K562 (cell line): ENCODE results near the gene PDLIM7. TPM values are rescaled to one million over a fixed set of nuclear protein-coding genes. Genes with fewer than 3 reads are reported as not detected.

Experiments used
- CCNT2 ChIP-seq: IDR thresholded peaks from 2 replicates; pipeline ENCODE4 v1.6.1; 2011; ENCODE audit warnings: borderline replicate concordance, low read depth, mild to moderate bottlenecking, moderate library complexity, mixed read lengths, low read length; ENCODE audit not compliant: insufficient read length; ENCODE audit errors: extremely low read depth
- HNRNPK ChIP-seq: fragments of 200-400 bp; formaldehyde crosslinking; IDR thresholded peaks from one replicate; pipeline ENCODE4 v1.6.1; 2018; ENCODE audit warnings: mild to moderate bottlenecking, low read depth, low read length; ENCODE audit not compliant: poor library complexity, severe bottlenecking
- KAT2B ChIP-seq: IDR thresholded peaks from one replicate; pipeline ENCODE4 v1.6.1; 2012; ENCODE audit warnings: low read depth, mild to moderate bottlenecking, control low read depth, inconsistent platforms, low read length, moderate library complexity
- NR2C1 ChIP-seq, 2 experiments: fragments of 450-650 bp; IDR thresholded peaks; 2 replicates each; pipeline ENCODE4 v1.6.1; 2017; ENCODE audit warnings: mild to moderate bottlenecking in 2 of 2, antibody characterized with exemption in 1 of 2, inconsistent platforms in 1 of 2, missing compliant biosample characterization in 1 of 2, missing genetic modification characterization in 1 of 2
- ZNF12 ChIP-seq: sonication (generic); formaldehyde crosslinking; IDR thresholded peaks from 2 replicates; pipeline ENCODE4 v1.4.0; 2020; ENCODE audit warnings: mild to moderate bottlenecking, missing genetic modification reagents
- ZNF143 ChIP-seq: sonication (generic); formaldehyde crosslinking; IDR thresholded peaks from 2 replicates; pipeline ENCODE4 v1.9.0; 2022; ENCODE audit warnings: mild to moderate bottlenecking, missing genetic modification reagents
- ZNF586 ChIP-seq: fragments of 450-650 bp; formaldehyde crosslinking; conservative IDR thresholded peaks from 2 replicates; pipeline ENCODE4 v1.4.0; 2020; ENCODE audit warnings: mild to moderate bottlenecking, moderate library complexity
- polyA plus RNA-seq, 8 experiments: library from polyadenylated mRNA; depleted of rRNA in 4 of 8; stranded (reverse) in 5 of 8; unstranded in 3 of 8; fragments of >200 nt; fragmentation: Nextera tagmentation in 2 of 8; fragmentation: Illumina TruSeq in 1 of 8; extraction: Ambion mirVana in 2 of 8; extraction: Trizol in 1 of 8; gene quantifications; 2 replicates each; pipeline versions ENCODE4 v1.2.1 to v1.2.3, GENCODE V29; 2011 to 2014; ENCODE audit warnings: inconsistent platforms in 1 of 8, missing spikeins in 1 of 8
- total RNA-seq, 7 experiments: library from RNA; depleted of rRNA in 6 of 7; stranded (reverse); fragments of >200 nt in 6 of 7; fragmentation: Illumina TruSeq in 2 of 7; extraction: Trizol in 2 of 7; gene quantifications; 2 replicates each; pipeline versions ENCODE4 v1.2.1 to v1.2.3, GENCODE V29; 2011 to 2021; ENCODE audit warnings: low replicate concordance in 1 of 7
- TF ChIP-seq, protein P1 (sequence below): fragments of 250-450 bp; sonication (Bioruptor Pico); IDR thresholded peaks from 2 replicates; pipeline ENCODE4 v1.8.0; 2022; ENCODE audit warnings: moderate library complexity, mild to moderate bottlenecking, inconsistent platforms
- TF ChIP-seq, protein P2 (sequence below): fragments of 200-600 bp; sonication (generic); IDR thresholded peaks from one replicate; pipeline ENCODE4 v1.6.1; 2012; ENCODE audit warnings: mild to moderate bottlenecking, low read depth, low read length, inconsistent platforms
- TF ChIP-seq, protein P3 (sequence below): fragments of 250-450 bp; sonication (Bioruptor Pico); IDR thresholded peaks from 2 replicates; pipeline ENCODE4 v1.8.0; 2022; ENCODE audit warnings: moderate library complexity, mild to moderate bottlenecking, inconsistent platforms
- TF ChIP-seq, protein P4 (sequence below): fragments of 250-450 bp; sonication (Bioruptor Pico); IDR thresholded peaks from 2 replicates; pipeline ENCODE4 v1.5.0; 2020; ENCODE audit warnings: mild to moderate bottlenecking

The PDLIM7 gene
- total and polyA plus RNA-seq, 9 of the 15 experiments (the other 6 are each of a cell fraction or from before 2014, with no cell fraction given): 2.1 to 124 (median 32.6) TPM

GRCh38 chr5:177455661-177456590, 41.5 kb downstream of the PDLIM7 start (continued):
- TF ChIP-seq, protein P1, sequence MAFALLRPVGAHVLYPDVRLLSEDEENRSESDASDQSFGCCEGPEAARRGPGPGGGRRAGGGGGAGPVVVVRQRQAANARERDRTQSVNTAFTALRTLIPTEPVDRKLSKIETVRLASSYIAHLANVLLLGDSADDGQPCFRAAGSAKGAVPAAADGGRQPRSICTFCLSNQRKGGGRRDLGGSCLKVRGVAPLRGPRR (CRISPR knock-in tag): no peak
- TF ChIP-seq CCNT2: no peak
- TF ChIP-seq NR2C1 (IDR thresholded peaks at IDR 0.05): no peak
- no peak for TF ChIP-seq NR2C1 (tag; IDR thresholded peaks at IDR 0.05)
- TF ChIP-seq ZNF12 (CRISPR knock-in tag): no peak
- no peak for TF ChIP-seq ZNF143 (CRISPR knock-in tag)
- TF ChIP-seq KAT2B: peak; percentile 67
- TF ChIP-seq HNRNPK: no peak
- TF ChIP-seq, protein P2, sequence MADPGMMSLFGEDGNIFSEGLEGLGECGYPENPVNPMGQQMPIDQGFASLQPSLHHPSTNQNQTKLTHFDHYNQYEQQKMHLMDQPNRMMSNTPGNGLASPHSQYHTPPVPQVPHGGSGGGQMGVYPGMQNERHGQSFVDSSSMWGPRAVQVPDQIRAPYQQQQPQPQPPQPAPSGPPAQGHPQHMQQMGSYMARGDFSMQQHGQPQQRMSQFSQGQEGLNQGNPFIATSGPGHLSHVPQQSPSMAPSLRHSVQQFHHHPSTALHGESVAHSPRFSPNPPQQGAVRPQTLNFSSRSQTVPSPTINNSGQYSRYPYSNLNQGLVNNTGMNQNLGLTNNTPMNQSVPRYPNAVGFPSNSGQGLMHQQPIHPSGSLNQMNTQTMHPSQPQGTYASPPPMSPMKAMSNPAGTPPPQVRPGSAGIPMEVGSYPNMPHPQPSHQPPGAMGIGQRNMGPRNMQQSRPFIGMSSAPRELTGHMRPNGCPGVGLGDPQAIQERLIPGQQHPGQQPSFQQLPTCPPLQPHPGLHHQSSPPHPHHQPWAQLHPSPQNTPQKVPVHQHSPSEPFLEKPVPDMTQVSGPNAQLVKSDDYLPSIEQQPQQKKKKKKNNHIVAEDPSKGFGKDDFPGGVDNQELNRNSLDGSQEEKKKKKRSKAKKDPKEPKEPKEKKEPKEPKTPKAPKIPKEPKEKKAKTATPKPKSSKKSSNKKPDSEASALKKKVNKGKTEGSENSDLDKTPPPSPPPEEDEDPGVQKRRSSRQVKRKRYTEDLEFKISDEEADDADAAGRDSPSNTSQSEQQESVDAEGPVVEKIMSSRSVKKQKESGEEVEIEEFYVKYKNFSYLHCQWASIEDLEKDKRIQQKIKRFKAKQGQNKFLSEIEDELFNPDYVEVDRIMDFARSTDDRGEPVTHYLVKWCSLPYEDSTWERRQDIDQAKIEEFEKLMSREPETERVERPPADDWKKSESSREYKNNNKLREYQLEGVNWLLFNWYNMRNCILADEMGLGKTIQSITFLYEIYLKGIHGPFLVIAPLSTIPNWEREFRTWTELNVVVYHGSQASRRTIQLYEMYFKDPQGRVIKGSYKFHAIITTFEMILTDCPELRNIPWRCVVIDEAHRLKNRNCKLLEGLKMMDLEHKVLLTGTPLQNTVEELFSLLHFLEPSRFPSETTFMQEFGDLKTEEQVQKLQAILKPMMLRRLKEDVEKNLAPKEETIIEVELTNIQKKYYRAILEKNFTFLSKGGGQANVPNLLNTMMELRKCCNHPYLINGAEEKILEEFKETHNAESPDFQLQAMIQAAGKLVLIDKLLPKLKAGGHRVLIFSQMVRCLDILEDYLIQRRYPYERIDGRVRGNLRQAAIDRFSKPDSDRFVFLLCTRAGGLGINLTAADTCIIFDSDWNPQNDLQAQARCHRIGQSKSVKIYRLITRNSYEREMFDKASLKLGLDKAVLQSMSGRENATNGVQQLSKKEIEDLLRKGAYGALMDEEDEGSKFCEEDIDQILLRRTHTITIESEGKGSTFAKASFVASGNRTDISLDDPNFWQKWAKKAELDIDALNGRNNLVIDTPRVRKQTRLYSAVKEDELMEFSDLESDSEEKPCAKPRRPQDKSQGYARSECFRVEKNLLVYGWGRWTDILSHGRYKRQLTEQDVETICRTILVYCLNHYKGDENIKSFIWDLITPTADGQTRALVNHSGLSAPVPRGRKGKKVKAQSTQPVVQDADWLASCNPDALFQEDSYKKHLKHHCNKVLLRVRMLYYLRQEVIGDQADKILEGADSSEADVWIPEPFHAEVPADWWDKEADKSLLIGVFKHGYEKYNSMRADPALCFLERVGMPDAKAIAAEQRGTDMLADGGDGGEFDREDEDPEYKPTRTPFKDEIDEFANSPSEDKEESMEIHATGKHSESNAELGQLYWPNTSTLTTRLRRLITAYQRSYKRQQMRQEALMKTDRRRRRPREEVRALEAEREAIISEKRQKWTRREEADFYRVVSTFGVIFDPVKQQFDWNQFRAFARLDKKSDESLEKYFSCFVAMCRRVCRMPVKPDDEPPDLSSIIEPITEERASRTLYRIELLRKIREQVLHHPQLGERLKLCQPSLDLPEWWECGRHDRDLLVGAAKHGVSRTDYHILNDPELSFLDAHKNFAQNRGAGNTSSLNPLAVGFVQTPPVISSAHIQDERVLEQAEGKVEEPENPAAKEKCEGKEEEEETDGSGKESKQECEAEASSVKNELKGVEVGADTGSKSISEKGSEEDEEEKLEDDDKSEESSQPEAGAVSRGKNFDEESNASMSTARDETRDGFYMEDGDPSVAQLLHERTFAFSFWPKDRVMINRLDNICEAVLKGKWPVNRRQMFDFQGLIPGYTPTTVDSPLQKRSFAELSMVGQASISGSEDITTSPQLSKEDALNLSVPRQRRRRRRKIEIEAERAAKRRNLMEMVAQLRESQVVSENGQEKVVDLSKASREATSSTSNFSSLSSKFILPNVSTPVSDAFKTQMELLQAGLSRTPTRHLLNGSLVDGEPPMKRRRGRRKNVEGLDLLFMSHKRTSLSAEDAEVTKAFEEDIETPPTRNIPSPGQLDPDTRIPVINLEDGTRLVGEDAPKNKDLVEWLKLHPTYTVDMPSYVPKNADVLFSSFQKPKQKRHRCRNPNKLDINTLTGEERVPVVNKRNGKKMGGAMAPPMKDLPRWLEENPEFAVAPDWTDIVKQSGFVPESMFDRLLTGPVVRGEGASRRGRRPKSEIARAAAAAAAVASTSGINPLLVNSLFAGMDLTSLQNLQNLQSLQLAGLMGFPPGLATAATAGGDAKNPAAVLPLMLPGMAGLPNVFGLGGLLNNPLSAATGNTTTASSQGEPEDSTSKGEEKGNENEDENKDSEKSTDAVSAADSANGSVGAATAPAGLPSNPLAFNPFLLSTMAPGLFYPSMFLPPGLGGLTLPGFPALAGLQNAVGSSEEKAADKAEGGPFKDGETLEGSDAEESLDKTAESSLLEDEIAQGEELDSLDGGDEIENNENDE: no peak
- TF ChIP-seq, protein P3, sequence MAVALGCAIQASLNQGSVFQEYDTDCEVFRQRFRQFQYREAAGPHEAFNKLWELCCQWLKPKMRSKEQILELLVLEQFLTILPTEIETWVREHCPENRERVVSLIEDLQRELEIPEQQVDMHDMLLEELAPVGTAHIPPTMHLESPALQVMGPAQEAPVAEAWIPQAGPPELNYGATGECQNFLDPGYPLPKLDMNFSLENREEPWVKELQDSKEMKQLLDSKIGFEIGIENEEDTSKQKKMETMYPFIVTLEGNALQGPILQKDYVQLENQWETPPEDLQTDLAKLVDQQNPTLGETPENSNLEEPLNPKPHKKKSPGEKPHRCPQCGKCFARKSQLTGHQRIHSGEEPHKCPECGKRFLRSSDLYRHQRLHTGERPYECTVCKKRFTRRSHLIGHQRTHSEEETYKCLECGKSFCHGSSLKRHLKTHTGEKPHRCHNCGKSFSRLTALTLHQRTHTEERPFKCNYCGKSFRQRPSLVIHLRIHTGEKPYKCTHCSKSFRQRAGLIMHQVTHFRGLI (CRISPR knock-in tag): no peak
- TF ChIP-seq, protein P4, sequence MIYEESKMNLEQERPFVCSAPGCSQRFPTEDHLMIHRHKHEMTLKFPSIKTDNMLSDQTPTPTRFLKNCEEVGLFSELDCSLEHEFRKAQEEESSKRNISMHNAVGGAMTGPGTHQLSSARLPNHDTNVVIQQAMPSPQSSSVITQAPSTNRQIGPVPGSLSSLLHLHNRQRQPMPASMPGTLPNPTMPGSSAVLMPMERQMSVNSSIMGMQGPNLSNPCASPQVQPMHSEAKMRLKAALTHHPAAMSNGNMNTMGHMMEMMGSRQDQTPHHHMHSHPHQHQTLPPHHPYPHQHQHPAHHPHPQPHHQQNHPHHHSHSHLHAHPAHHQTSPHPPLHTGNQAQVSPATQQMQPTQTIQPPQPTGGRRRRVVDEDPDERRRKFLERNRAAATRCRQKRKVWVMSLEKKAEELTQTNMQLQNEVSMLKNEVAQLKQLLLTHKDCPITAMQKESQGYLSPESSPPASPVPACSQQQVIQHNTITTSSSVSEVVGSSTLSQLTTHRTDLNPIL (CRISPR knock-in tag): no peak
- no peak for TF ChIP-seq ZNF586 (CRISPR knock-in tag)
